A172 (cell line): Measurements from ENCODE around the gene COL1A1. TPM values are rescaled to one million over a fixed set of nuclear protein-coding genes. Genes with fewer than 3 reads are reported as not detected.
A peak's percentile ranks its signal among the peaks of the same experiment; 100 is the strongest.

ENCODE experiments used
- DNase-seq: peaks from one replicate; pipeline ENCODE4 v3.0.0-alpha.2; 2015; ENCODE audit warnings: low spot score
- total RNA-seq: library from RNA; depleted of rRNA; stranded (reverse); fragments of >200 nt; shearing (Covaris generic); gene quantifications from 2 replicates; pipeline ENCODE4 v1.2.3, GENCODE V29; 2014; rRNA removed

The COL1A1 gene
- total RNA-seq, 1 experiment from 2014 or later, result 15.7 TPM

- no peak for DNase-seq
These were observed 57.1 kb downstream of the COL1A1 start for GRCh38 chr17:50144355-50144754.

GRCh38 chr17:50143461-50144176 is 57.8 kb downstream of the COL1A1 start:
- DNase-seq, result no peak

- no peak for DNase-seq
These were observed 59.7 kb downstream of the COL1A1 start for GRCh38 chr17:50141745-50142110.

GRCh38 chr17:50141026-50141744 is 60.2 kb downstream of the COL1A1 start:
- DNase-seq, result no peak

GRCh38 chr17:50139950-50140885 is 61.2 kb downstream of the COL1A1 start:
- peak; percentile 78 for DNase-seq

GRCh38 chr17:50139185-50139783 is 62.1 kb downstream of the COL1A1 start:
- DNase-seq, result no peak

- no peak for DNase-seq
These were observed 64.4 kb downstream of the COL1A1 start for GRCh38 chr17:50137042-50137441.

- DNase-seq, result no peak
These were observed 65.2 kb downstream of the COL1A1 start for GRCh38 chr17:50136096-50136687.

GRCh38 chr17:50135316-50136095 is 65.9 kb downstream of the COL1A1 start:
- DNase-seq, result no peak

- DNase-seq, result peak; percentile 28
These were observed 67.0 kb downstream of the COL1A1 start for GRCh38 chr17:50134206-50135110.

- DNase-seq, result no peak
These were observed 67.7 kb downstream of the COL1A1 start for GRCh38 chr17:50133769-50134099.

Other genes with a start within 250 kb of the COL1A1 start
- 1.7 and 2.5 TPM in 2 replicates for gene DLX4, start 232.4 kb downstream of the COL1A1 start, total RNA-seq
- not detected in 2 replicates for gene DLX3, start 206.4 kb downstream of the COL1A1 start, total RNA-seq
- 839 and 951 TPM in 2 replicates for gene ITGA3, start 145.5 kb downstream of the COL1A1 start, total RNA-seq
- gene PDK2, start 106.3 kb downstream of the COL1A1 start, total RNA-seq, result 13.7 and 13.9 TPM in 2 replicates
- gene SAMD14, start 71.5 kb downstream of the COL1A1 start, total RNA-seq, result 0.50 and 0.62 TPM in 2 replicates
- 19.1 and 35.5 TPM in 2 replicates for gene PPP1R9B, start 51.0 kb downstream of the COL1A1 start, total RNA-seq
- 0.22 and 9.3 TPM in 2 replicates for gene SGCA, start 35.6 kb downstream of the COL1A1 start, total RNA-seq
- gene TMEM92, start 72.8 kb upstream of the COL1A1 start, total RNA-seq, result 5.2 and 6.6 TPM in 2 replicates
- 49.0 and 51.0 TPM in 2 replicates for gene XYLT2, start 144.5 kb upstream of the COL1A1 start, total RNA-seq
- 109 and 138 TPM in 2 replicates for gene MRPL27, start 171.6 kb upstream of the COL1A1 start, total RNA-seq
- 12.8 and 15.8 TPM in 2 replicates for gene EME1, start 171.6 kb upstream of the COL1A1 start, total RNA-seq
- 259 and 262 TPM in 2 replicates for gene LRRC59, start 195.9 kb upstream of the COL1A1 start, total RNA-seq
- gene ACSF2, start 224.6 kb upstream of the COL1A1 start, total RNA-seq, result 40.4 and 41.0 TPM in 2 replicates